ENCODE results near the gene BRD9.
"Not testable (repeated sequence)": the region's sequence is repeated elsewhere in the genome, so short reads cannot be mapped to it uniquely, and the experiment has no call there.

BRD9 gene

DNA sequence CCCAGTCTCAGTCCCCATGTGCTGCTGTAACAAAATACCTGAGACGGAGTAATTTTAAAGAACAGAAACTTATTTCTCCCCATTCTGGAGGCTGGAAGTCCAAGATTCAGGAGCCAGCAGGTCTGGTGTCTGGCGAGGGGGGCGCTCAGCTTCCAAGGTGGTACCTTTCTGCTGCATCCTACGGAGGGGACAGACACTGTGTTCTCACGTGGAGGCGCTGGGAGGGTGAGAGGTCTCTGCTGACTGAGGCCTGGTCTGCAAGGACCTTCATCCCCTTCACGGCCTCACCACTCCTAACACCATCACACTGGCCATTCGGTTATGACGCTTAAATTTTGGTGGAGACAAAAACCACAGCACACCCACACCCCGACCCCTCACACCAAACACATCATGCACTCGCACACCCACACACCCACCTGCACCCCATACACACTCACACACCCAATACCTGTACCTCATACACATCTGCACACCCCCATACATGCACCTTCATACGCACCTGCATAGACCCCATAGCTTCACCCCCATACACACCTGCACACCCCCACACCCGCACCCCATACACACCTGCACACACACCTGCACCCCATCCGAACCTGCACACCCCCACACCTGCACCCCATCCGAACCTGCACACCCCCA lies 32.0 kb downstream of the BRD9 start:
- DNase-seq (ENCODE audit: extremely low read depth in 1 of 2, low read depth in 1 of 2): no peak

- no peak for DNase-seq (ENCODE audit: extremely low read depth in 1 of 2, low read depth in 1 of 2)
Measured at GRCh38 chr5:859798-860296, 32.8 kb downstream of the BRD9 start.

- no peak for DNase-seq (ENCODE audit: extremely low read depth in 1 of 2, low read depth in 1 of 2)
Measured at GRCh38 chr5:859391-859790, 33.2 kb downstream of the BRD9 start.

DNA sequence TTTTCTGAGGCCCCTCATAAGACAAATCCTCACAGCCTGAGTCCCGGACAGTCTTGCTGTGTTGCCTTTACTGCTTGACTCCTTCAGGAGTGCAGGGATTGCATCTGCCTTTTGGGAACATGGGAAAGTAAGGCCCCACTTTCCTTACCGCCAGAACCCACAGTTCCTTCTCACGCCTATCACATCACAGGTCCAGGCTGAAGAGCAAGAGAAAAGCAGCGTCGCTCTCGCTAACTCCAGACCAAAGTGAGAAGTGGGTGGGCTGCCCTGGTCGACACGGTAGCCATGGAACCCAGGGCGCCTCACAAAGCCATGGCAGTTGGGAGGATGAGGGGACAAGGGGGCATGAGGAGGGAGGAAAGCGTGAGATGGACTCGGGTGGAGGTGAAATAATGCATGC lies 33.9 kb downstream of the BRD9 start:
- DNase-seq (ENCODE audit: extremely low read depth in 1 of 2, low read depth in 1 of 2): no peak

GRCh38 chr5:856531-857425 lies 35.8 kb downstream of the BRD9 start:
- DNase-seq (ENCODE audit: extremely low read depth in 1 of 2, low read depth in 1 of 2): no peak

- no peak for DNase-seq (ENCODE audit: extremely low read depth in 1 of 2, low read depth in 1 of 2)
Measured at GRCh38 chr5:855771-856530, 36.6 kb downstream of the BRD9 start.

DNA sequence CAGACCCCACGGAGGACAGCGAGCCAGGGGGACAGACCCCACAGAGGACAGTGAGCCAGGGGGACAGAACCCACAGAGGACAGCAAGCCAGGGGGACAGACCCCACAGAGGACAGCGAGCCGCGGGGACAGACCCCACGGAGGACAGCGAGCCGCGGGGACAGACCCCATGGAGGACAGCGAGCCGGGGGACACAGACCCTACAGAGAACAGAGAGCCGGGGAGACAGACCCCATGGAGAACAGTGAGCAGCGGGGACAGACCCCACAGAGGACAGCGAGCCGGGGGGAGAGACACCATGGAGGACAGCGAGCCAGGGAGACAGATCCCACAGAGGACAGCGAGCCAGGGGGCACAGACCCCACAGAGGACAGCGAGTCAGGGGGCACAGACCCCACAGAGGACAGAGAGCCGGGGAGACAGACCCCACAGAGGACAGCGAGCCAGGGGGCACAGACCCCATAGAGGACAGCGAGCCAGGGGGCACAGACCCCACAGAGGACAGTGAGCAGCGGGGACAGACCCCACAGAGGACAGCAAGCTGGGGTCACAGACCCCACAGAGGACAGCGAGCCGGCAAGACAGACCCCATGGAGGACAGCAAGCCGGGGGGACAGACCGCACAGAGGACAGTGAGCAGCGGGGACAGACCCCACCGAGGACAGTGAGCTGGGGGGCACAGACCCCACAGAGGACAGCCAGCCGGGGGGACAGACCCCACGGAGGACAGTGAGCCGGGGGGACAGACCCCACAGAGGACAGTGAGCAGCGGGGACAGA lies 37.4 kb downstream of the BRD9 start:
- DNase-seq (ENCODE audit: extremely low read depth in 1 of 2, low read depth in 1 of 2): no peak

- no peak for DNase-seq (ENCODE audit: extremely low read depth in 1 of 2, low read depth in 1 of 2)
Measured at GRCh38 chr5:854217-854616, 38.4 kb downstream of the BRD9 start.

DNA sequence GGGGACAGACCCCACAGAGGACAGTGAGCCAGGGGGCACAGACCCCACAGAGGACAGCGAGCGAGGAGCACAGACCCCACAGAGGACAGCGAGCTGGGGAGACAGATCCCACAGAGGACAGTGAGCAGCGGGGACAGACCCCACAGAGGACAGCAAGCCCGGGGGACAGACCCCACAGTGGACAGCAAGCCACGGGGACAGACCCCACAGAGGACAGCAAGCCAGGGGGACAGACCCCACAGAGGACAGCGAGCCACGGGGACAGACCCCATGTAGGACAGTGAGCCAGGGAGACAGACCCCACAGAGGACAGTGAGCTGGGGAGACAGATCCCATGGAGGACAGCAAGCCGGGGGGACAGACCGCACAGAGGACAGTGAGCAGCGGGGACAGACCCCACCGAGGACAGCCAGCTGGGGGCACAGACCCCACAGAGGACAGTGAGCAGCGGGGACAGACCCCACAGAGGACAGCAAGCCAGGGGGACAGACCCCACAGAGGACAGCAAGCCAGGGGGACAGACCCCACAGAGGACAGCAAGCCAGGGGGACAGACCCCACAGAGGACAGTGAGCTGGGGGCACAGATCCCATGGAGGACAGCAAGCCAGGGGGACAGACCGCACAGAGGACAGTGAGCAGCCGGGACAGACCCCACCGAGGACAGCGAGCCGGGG lies 39.0 kb downstream of the BRD9 start:
- DNase-seq (ENCODE audit: extremely low read depth in 1 of 2, low read depth in 1 of 2): not testable (repeated sequence)

DNA sequence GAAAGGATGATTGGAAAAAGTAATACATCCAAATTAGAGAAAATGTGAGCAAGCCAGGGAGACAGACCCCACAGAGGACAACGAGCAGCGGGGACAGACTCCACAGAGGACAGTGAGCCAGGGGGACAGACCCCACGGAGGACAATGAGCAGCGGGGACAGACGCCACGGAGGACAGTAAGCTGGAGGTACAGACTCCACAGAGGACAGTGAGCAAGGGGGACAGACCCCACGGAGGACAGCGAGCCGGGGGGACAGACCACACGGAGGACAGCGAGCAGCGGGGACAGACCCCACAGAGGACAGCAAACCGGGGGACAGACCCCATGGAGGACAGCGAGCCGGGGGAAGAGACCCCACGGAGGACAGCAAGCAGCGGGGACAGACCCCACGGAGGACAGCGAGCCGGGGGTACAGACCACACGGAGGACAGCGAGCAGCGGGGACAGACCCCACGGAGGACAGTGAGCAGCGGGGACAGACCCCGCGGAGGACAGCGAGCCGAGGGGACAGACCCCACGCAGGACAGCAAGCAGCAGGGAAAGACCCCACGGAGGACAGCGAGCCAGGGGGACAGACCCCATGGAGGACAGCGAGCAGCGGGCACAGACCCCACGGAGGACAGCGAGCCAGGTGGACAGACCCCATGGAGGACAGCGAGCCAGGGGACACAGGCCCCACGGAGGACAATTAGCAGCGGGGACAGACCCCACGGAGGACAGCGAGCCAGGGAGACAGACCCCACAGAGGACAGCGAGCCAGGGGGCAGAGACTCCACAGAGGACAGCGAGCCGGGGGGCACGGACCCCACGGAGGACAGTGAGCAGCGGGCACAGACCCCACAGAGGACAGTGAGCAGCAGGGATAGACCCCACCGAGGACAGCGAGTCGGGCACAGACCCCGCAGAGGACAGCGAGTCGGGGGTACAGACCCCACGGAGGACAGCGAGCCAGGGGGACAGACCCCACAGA lies 39.9 kb downstream of the BRD9 start:
- no peak for DNase-seq (ENCODE audit: extremely low read depth in 1 of 2, low read depth in 1 of 2)

GRCh38 chr5:852018-852417 lies 40.6 kb downstream of the BRD9 start:
- DNase-seq (ENCODE audit: extremely low read depth in 1 of 2, low read depth in 1 of 2): no peak

- no peak for DNase-seq (ENCODE audit: extremely low read depth in 1 of 2, low read depth in 1 of 2)
Measured at GRCh38 chr5:851553-851952, 41.0 kb downstream of the BRD9 start.

DNA sequence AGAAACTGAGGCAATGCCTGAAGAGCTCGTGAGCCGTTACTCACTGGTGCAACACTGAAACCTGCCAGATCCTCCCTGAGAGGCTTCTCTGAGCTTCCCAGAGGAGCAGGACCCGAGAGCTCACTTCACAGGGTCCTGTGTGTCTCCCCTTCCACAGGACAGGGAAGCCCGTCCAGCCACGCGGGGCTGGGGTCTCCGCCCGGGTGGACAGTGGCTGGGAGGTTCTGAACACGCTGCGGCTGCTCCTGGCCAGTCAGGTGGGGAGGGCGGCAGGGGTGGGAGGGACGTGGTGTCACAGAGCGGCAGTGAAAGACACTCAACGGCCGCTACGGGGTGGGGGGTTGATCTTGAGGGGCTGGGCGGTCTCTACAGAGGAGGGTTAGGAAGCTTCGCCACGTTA lies 41.5 kb downstream of the BRD9 start:
- DNase-seq (ENCODE audit: extremely low read depth in 1 of 2, low read depth in 1 of 2): no peak

DNA sequence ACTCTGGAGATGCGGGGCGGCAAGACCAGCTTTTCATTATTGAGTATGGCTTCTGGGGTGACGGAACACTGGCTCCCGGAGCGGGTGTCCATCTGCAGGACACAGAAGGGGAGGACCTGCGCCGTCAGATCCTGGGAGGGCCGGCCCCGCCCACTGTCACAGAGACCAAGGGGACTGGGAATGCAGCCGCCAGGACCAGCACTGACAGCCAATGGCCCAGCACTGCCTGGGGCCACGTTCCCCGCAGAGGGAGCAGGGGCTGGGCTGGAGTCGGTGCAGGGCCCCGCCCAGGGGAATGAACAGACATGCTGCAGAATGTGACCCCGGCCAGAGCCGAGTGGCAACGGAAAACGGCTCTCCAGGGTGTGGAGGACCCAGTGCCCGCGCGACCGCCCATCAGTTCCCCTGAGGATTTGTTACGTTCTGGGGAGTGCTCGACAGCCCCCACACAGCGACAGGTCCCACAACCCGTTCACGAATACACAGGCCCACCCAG lies 42.0 kb downstream of the BRD9 start, which contains the start of gene ZDHHC11:
Gene ZDHHC11, minus strand, starts transcription at position 476 of the 496 bp plus-strand sequence. Its CDS starts 384 bp downstream, at position 92.
- DNase-seq (ENCODE audit: extremely low read depth in 1 of 2, low read depth in 1 of 2): no peak

DNA sequence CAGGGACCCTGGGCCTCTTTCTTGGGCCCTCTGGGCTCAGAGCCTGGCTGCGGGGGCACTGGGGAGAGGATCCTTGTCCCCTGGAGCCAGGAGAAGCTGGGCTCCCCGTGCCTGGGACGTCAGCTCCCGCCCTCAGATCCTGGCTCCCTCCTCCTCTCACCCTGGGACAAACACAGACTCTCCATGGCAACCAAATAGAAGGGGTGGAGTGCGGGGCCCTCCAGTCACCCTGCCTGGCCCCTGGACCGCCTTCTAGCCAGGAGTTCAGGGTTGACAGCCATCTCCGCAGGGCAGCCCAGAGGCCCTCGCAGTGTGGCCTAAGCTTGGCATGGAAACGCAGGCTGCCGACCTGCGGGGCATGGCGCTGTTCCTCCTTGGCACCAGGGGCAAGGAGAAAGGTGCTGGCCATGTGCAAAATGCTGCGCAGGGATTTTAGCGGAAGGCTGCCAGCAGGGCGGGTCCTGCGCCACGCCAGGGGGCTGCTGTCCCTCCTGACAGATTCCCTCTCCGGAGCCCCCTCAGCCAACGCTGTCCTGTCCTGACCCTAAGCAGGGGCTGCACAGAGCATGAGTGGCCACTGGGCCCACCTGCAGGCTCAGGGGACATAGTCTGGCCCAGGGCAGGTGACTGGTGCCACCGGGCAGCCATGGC lies 42.8 kb downstream of the BRD9 start:
- no peak for DNase-seq (ENCODE audit: extremely low read depth in 1 of 2, low read depth in 1 of 2)

DNA sequence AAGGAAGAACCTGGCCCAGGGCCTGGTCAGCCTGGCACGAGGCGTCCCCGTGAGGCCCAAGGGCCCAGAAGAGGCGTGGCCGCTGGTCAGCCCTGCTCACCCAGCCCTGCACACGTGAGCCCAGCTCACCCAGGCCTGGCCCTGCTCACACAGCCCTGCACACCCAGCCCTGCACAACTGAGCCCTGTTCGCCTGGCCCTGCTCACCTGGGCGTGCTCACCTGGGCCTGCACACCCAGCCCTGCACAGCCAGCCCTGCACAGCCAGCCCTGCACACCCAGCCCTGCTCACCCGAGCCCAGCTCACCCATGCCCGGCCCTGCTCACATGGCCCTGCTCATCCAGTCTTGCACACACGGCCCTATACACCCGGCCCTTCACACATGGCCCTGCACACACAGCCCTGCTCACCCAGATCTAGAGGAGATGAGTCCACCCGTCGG lies 43.9 kb downstream of the BRD9 start:
- no peak for DNase-seq (ENCODE audit: extremely low read depth in 1 of 2, low read depth in 1 of 2)

DNA sequence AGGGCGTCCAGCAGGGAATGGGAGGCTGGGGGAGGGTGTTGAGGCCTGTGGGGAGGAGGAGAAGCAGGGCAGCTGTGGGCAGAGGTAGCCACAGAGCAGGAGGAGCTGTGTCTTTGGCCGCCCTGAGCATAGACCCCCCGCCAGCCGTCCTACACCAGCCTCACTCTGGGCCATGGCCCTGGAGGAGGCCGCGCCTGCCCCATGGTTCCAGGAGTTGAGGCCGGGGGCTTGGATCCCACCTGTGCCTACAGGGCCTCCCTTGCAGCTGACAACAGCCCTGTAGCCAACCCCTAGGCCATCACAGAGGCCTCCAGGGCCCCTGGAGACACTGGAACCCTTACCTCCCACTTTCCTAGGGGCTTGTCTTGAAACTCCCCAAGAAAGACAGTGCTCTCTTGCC lies 44.9 kb downstream of the BRD9 start:
- DNase-seq (ENCODE audit: extremely low read depth in 1 of 2, low read depth in 1 of 2): not testable (repeated sequence)

DNA sequence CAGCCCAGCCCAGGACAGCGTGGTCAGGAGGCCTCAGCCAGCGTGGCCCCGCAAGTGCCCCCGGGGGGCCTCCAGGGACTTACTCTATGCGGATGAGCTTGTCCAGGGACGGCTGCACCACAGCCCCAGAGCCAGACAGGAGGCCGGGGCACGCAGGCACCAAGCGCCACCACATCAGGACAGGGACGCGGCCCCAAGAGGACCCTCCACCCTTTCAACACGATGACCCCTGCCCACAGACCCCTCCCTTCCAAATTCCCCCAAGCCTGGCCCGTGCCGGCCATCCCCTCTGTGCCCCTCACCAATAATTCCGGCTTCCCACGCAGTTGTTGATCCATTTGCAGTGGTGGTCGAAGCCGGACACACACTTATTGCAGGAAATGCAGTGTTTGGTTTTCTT lies 45.4 kb downstream of the BRD9 start:
- DNase-seq (ENCODE audit: extremely low read depth in 1 of 2, low read depth in 1 of 2): not testable (repeated sequence)
